ENCODE measurements around the gene HRK.
A peak's percentile ranks its signal among the peaks of the same experiment; 100 is the strongest.

The HRK gene

GRCh38 chr12:116915326-116915725 lies 34.1 kb upstream of the HRK start:
- TF ChIP-seq ZFX (IDR thresholded peaks at IDR 0.05; ENCODE audit: borderline replicate concordance), result no peak
- H3K27ac ChIP-seq, result no peak overlapping the region

- peak within 1 kb of the TSS; percentile 71 for H3K27ac ChIP-seq
- TF ChIP-seq CTCF (IDR thresholded peaks at IDR 0.05) (no peak), ZFX (IDR thresholded peaks at IDR 0.05; ENCODE audit: borderline replicate concordance) (no peak)
Observed at GRCh38 chr12:116910645-116911451, 29.6 kb upstream of the HRK start, which contains the start of gene FBXW8. Gene FBXW8, plus strand, starts transcription at chr12:116910950. Its CDS starts 88 bp downstream, at chr12:116911038.

GRCh38 chr12:116910280-116910644 lies 29.0 kb upstream of the HRK start:
- peak overlapping the region; percentile 71 for H3K27ac ChIP-seq

GRCh38 chr12:116906285-116906684 lies 25.0 kb upstream of the HRK start:
- H3K27ac ChIP-seq, result no peak overlapping the region
- TF ChIP-seq ZFX (IDR thresholded peaks at IDR 0.05; ENCODE audit: borderline replicate concordance) (no peak), CTCF (IDR thresholded peaks at IDR 0.05) (no peak)

More at GRCh38 chr12:116910280-116910644, 29.0 kb upstream of the HRK start:
- no peak for TF ChIP-seq CTCF (IDR thresholded peaks at IDR 0.05)
- TF ChIP-seq ZFX (IDR thresholded peaks at IDR 0.05; ENCODE audit: borderline replicate concordance), result no peak

- TF ChIP-seq ZFX (IDR thresholded peaks at IDR 0.05; ENCODE audit: borderline replicate concordance), result no peak
- TF ChIP-seq CTCF (IDR thresholded peaks at IDR 0.05), result no peak
- no peak overlapping the region for H3K27ac ChIP-seq
Observed at GRCh38 chr12:116903818-116904217, 22.6 kb upstream of the HRK start.

GRCh38 chr12:116901612-116902011 lies 20.4 kb upstream of the HRK start:
- TF ChIP-seq ZFX (IDR thresholded peaks at IDR 0.05; ENCODE audit: borderline replicate concordance), result no peak
- no peak for TF ChIP-seq CTCF (IDR thresholded peaks at IDR 0.05)
- no peak overlapping the region for H3K27ac ChIP-seq

GRCh38 chr12:116898669-116899068 lies 17.4 kb upstream of the HRK start:
- TF ChIP-seq CTCF (IDR thresholded peaks at IDR 0.05), result no peak
- TF ChIP-seq ZFX (IDR thresholded peaks at IDR 0.05; ENCODE audit: borderline replicate concordance), result no peak

More at GRCh38 chr12:116898669-116899068, 17.4 kb upstream of the HRK start:
- no peak overlapping the region for H3K27ac ChIP-seq

Data from 22Rv1 (cell line).